ENCODE results near the gene CCDC150. TPM values are rescaled to one million over a fixed set of nuclear protein-coding genes. Genes with fewer than 3 reads are reported as not detected.

CCDC150 gene
- total and polyA plus RNA-seq, 4 donors, result 0.78 to 6.3 (median 5.1) TPM

GRCh38 chr2:196712867-196713266 is 73.4 kb downstream of the CCDC150 start:
- Histone ChIP-seq H3K27ac (ENCODE audit: low read depth in 1 of 2, low read length in 2 of 2) (no peak overlapping the region), H3K4me1 (ENCODE audit: control insufficient read depth in 4 of 4, insufficient read depth in 4 of 4, low read length in 3 of 4) (no peaks in the 10 kb centered on the region), H3K9ac (ENCODE audit: low read depth in 1 of 2, low read length in 2 of 2) (no peak overlapping the region), H3K36me3 (ENCODE audit: control insufficient read depth in 4 of 4, insufficient read depth in 3 of 4, low read depth in 1 of 4, low read length in 3 of 4) (no peaks in the 10 kb centered on the region), H3K9me3 (ENCODE audit: control insufficient read depth in 4 of 4, low read length in 3 of 4) (no peaks in the 10 kb centered on the region), H3K4me3 (ENCODE audit: low read depth in 1 of 3, low read length in 3 of 3) (no peak overlapping the region), H3K27me3 (ENCODE audit: control insufficient read depth in 4 of 4, insufficient read depth in 4 of 4, low read length in 3 of 4) (no peaks in the 10 kb centered on the region)
- DNase-seq (ENCODE audit: low spot score), result no peak
- WGBS, result 97% methylated on average over 2 of the region's 2 CpGs
- TF ChIP-seq EGR1 (IDR thresholded peaks at IDR 0.05; ENCODE audit: low read depth in 2 of 2) (no peak), REST (IDR thresholded peaks at IDR 0.05) (no peak), HNF4A (conservative IDR thresholded peaks at IDR 0.05) (no peak), RAD21 (IDR thresholded peaks at IDR 0.05) (no peak), NR2F2 (IDR thresholded peaks at IDR 0.05) (no peak), YY1 (IDR thresholded peaks at IDR 0.05) (no peak), FOXA1 (IDR thresholded peaks at IDR 0.05) (no peak), GABPA (IDR thresholded peaks at IDR 0.05 in 1 of 2, conservative IDR thresholded peaks at IDR 0.05 in 1 of 2) (no peak), ATF3 (IDR thresholded peaks at IDR 0.05) (no peak), ZBTB33 (IDR thresholded peaks at IDR 0.05) (no peak), JUND (IDR thresholded peaks at IDR 0.05) (no peak)

GRCh38 chr2:196718419-196719109 is 79.0 kb downstream of the CCDC150 start:
- peaks cover 0 to 14% (median 5%) of the 10 kb centered on the region in 4 donors for H3K4me1 ChIP-seq (ENCODE audit: control insufficient read depth in 4 of 4, insufficient read depth in 4 of 4, low read length in 3 of 4)
- H3K9me3 ChIP-seq (ENCODE audit: control insufficient read depth in 4 of 4, low read length in 3 of 4), result no peaks in the 10 kb centered on the region
- TF ChIP-seq HNF4G (IDR thresholded peaks at IDR 0.05) (no peak), YY1 (IDR thresholded peaks at IDR 0.05) (no peak), RAD21 (IDR thresholded peaks at IDR 0.05) (no peak), REST (IDR thresholded peaks at IDR 0.05) (peak; percentile 4), SP1 (IDR thresholded peaks at IDR 0.05) (no peak), JUND (IDR thresholded peaks at IDR 0.05) (no peak), TAF1 (conservative IDR thresholded peaks at IDR 0.05) (no peak)
- 51% methylated on average over 6 of the region's 6 CpGs for WGBS
- H3K36me3 ChIP-seq (ENCODE audit: control insufficient read depth in 4 of 4, insufficient read depth in 3 of 4, low read depth in 1 of 4, low read length in 3 of 4), result peaks cover 0 to 5% (median 0%) of the 10 kb centered on the region in 4 donors
- no peaks in the 10 kb centered on the region for H3K27me3 ChIP-seq (ENCODE audit: control insufficient read depth in 4 of 4, insufficient read depth in 4 of 4, low read length in 3 of 4)
- H3K27ac ChIP-seq (ENCODE audit: low read depth in 1 of 2, low read length in 2 of 2), result peak overlapping the region; percentile 58 to 61
- no peak for DNase-seq (ENCODE audit: low spot score)
- H3K9ac ChIP-seq (ENCODE audit: low read depth in 1 of 2, low read length in 2 of 2), result peak overlapping the region; percentile 23 to 33
- peak overlapping the region; percentile 12 to 42 (median 21) for H3K4me3 ChIP-seq (ENCODE audit: low read depth in 1 of 3, low read length in 3 of 3)
